Colon (tissue), 2 donors: ENCODE measurements around the gene PCCB.
"Not testable (repeated sequence)": the region's sequence is repeated elsewhere in the genome, so short reads cannot be mapped to it uniquely, and the experiment has no call there.

Experiments
- FAIRE-seq: peaks from 2 replicates; lab custom pipeline; 2012; peaks lifted over from hg19 to GRCh38; lab: Jason Lieb, UNC
- donor health status: control.
- donor health status: control.

PCCB gene

DNA sequence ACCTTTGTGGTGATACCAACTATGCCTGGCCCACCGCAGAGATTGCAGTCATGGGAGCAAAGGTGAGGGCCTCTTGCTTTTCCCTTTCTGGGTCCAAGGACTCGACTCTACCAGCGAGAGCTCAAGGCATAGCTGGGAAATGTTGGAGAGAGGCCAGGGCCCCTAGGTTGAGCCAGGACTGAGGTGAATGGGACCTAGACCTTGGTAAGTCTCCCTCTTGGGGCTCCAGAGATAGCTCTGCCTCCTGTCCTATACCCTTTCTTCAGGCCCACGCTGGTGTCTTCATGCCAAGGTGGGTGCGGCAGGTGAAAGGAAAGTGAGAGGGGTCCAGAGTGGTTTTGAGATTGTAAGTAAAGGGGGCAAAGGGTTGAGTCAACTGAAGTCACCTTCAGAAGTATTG, 77.5 kb downstream of the PCCB start:
- no peak for FAIRE-seq

DNA sequence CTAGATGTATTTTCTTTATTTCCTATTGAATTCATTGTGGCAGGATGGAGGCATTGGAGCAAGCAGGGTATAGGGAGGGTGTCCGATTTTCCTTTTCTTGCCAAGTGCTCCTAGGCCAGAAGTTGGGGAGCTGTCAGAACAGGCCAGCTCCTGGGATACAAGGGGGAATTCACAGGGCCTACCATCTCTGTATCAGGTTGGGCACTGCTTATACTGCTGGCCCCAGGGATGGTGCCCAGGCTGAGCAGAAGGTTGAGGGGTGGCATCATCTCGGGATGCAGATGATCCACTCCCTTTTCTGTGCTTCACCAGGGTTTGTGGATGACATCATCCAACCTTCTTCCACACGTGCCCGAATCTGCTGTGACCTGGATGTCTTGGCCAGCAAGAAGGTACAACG, 79.5 kb downstream of the PCCB start:
- no peak for FAIRE-seq

DNA sequence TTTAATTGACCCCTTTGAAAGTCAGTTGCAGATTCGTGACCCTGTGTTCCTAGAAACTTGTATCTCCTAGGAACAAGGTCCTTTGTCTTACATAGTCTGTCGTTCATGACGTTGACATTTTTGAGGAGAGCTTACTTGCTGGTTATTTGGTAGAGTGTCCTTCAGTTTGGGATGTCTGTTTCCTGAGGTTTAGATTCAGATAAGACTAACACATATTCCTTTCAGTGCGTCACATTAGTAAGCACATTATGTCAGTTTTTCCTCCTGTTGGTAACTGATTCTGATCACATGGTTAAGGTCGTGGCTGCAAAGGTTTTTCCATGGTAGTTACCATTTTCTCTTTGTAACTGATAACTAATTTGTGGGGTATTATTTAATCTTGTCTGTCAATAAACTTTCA, 80.8 kb downstream of the PCCB start:
- FAIRE-seq, result no peak

DNA sequence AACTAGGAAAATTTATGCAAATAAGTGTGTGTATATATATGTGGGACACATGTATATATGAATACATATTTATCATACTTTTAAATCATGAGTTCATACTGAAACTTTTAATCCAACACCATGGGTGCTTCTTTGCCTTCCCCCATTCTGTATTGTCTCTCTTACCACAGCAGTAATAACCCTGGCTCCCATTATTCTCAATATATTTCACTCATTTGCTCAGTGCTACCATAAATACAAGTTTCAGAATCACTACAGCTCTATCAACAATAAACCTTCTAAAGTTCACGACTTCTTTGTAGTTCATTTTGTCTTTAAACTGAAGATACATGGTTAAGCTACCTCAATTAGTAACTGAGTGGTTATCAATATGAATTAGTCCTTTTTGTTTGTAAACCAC, 82.2 kb downstream of the PCCB start:
- no peak for FAIRE-seq

DNA sequence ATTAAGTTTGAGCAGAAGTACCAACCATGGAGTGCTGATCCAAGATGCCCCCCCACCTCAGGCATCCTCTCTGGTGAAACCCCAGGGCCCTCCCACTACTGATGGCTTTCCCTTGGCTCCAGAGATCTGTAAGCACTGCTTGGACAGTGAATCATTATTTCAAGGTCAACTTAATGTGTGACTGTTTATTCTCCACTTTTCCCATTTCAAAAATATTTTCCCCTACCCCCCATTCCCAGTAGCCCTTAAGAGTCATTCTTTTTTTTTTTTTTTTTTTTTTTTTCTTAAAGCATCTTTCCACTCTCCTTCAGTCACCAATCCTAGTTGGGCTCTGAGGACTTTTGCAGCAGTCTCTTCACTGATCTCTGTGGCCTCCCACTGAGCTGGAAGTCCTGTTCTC, 82.6 kb downstream of the PCCB start:
- FAIRE-seq, result no peak

DNA sequence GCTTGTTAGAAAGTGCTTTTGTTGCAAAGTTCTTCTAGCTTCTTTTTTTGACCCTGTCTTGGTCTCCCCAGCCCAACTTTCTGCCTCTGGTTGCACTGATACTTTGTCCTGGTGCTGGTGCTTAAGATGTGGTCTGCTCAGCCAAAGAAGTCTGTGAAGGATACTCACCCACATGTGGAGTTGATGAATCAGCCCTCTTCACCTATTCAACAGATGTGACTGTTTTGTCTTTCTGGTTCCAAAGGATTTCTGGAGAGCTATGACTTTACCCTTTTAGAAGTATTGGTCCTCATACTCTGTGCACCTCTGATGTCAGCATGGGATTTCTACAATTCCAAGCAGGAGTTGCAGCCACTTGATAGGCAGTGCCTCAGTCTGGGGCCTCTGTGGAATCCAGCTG, 84.1 kb downstream of the PCCB start:
- FAIRE-seq, result no peak

DNA sequence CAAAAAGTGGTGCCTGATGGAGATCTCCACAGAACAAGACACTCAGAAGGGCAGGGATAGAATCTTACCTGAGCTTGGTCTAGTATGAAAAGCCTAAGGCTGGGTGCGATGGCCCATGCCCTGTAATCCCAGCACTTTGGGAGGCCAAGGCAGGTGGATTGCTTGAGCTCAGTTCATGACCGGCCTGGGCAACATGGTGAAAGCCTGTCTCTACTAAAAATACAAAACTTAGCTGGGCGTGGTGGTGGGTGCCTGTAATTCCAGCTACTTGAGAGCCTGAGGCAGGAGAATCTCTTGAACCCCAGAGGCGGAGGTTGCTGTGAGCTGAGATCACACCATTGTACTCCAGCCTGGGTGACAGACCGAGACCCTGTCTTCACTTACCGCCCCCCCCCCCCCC, 84.6 kb downstream of the PCCB start:
- not testable (repeated sequence) for FAIRE-seq

DNA sequence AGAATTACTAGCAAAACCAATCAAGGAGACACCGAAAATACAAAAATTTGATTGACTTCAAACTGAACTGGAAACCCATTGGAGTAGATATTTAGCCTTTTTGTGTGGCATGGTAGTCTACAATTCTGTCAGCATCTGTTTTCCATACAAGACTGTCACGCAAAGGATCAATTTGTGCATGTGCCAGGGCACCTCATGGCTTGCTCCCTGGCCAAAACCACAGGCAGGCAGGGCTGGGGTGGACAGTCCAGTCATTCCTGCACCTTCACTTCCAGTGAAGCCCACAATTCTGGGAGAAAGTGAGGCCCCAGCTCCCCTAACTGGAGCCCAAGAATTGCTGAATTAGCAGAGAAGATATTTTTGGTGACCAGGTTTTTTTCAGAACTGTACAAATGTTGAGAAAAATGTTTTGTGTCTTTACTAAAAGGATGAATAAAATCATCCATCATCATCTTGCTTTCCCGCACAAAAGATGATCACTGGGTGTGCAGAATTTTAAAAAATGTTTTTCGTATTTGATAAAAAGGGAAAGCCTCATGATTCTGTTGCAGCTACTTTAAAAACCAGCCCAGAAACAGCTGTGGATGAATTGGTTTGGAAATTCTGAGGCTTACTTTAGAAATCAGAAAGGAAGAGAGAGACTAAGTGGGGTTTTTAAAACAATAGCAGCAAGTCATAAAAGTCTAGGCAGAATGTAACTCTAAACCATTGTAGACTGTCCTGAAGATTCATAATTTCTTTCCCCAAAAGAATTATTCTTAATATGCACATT, 86.4 kb downstream of the PCCB start:
- FAIRE-seq, result no peak

DNA sequence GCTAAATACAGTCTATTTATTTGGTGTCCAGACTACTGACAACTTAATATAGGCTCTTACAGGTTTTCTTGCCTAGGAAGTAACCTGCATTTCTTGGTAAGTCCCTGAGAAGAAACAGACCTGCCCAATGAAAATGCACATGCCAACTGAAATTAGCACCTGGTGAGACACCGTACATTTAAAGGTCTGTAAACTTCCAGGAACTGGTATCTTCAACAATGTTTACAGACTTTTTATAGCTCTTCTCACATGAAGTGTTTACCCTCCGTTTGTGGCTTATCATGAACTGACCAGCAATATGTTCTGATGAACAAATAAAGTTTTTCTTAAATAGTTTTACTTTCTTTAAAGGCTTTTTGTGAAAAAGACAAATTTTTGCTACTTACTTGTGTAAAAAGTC, 93.3 kb downstream of the PCCB start:
- no peak for FAIRE-seq

DNA sequence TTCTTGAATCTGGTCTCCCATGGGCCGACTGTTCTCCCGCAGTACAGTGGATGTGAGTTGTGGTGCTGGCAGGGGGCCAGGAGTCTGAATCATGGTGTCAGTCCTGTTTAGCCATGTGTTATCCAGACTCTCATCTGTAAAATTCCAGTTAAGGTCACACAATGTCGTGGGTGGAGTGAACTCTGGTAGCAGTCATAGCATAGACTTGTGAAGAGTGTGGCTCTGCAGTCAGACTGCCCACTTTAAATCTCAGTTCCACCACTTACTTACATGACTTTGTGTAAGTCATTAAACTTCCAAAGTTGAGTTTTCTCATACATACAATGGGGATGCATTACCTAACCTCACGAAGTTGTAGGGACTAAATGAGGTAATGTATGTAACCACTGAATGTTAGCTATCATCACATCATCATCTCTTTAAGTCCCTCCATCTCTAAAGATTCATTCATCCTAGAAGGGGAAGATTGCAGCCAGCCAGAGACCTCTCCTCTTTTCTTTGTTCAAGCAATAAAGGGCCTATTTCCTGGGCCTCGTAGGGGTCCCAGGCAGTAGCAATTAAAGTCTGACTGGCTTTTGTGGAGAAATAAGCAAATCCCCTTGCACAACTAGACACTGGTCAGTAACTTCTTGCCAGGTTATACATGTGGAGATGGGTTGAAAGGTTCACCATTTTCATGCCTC, 93.9 kb downstream of the PCCB start:
- FAIRE-seq, result no peak

DNA sequence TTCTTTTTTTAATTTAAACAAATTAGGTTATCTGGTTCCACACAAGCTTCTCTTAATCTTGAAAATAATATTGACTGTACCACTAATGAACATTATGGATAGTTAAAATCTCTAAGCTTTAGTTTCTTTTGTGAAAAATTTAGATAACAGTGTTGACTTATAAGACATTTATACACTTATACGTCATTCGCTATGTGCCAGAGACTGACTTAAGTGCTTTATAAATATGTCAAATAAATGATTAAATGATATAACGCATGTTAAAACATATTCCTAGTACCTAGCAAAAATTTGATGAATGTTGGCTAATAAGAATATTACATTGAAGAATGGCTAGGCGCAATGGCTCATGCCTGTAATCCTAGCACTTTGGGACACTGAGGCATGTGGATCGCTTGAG, 96.3 kb downstream of the PCCB start:
- FAIRE-seq, result no peak

DNA sequence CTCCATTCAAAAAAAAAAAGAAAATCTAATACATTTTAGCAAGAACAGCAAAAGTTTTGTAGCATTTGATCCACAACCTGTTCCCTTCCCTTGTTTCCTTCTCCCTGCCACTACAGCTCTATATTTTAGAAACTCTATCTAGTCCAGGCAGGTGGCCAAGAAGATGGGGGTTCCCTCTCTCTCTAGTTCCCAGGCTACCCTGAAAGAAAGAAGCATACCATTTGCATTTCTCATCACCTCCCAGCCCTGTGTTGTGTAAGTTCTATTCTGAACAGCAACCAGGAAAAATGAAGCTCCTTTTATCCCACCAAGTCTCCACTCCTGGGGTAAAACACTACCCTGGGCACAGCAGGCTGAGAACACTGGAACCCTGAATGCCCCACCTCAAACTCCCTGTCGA, 100.0 kb downstream of the PCCB start:
- no peak for FAIRE-seq

DNA sequence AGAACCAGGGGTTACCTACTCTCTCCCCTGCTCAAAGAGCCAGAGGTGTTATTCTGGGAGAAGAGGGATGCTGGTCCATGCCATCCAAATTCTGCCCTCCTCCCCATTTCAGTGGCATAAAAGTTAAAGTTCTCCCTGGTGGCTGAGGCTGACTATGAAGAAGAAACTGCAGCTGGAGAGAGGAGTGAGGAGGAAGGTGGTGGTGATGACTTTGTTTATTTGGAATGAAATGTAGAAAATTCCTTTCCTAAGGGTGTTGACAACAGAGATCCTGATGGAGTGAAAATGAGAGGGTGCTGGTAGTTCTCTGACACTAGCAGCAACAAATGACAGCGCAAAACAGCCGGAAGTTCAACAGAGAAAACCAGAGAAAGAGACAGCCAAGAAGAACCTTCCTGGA, 100.4 kb downstream of the PCCB start:
- FAIRE-seq, result no peak

DNA sequence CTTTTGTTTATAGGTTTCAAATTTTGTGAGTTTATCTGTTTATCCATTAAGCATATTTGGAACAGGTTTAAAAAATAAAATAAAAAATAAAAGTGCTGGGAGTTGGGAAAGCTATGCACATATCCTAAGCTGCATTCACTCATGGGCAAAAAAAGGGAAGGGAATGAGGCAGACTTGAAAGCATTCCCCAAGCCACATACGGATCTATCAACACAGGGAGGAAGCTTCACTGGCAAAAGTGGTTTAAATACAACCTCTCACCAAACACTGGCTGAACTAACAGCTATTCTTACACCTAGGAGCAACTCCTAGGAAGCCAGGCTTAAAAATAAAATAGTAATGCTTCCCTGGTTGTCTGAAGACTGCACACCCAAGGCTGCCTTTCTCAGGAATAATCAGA, 101.2 kb downstream of the PCCB start:
- no peak for FAIRE-seq

DNA sequence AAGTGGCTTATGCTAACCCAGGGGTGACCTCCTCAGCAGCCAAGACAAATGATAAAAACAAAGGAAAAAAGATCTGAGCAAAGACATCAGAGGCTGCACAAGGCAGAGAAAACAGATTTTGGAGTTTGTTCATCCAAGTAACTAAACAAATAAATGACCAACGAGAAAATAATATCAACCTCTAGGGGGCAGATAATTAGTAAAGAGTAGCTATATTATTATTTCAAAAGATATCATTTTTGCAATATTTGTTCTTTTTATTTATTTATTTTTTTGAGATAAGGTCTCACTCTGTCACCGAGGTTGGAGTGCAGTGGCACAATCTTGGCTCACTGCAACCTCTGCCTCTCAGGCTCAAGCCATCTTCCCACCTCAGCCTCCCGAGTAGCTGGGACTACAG, 101.8 kb downstream of the PCCB start:
- no peak for FAIRE-seq

DNA sequence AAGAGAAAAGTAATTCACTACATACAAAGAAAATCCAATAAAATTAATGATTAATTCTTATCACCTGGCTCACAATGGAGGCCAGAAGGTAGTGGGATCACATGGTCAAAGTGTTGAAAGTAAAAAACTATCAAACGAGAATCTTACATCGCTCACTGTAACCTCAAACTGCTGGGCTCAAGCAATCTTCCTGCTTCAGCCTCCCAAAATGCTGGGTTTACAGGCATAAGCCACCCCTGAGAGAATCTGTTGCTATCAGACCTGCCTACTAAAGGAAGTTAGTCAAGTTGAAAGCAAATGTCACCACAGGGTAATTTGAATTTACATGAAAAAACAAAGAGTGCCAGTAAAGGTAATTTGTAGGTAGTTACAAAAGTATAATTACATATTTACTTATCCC, 103.3 kb downstream of the PCCB start:
- FAIRE-seq, result no peak

DNA sequence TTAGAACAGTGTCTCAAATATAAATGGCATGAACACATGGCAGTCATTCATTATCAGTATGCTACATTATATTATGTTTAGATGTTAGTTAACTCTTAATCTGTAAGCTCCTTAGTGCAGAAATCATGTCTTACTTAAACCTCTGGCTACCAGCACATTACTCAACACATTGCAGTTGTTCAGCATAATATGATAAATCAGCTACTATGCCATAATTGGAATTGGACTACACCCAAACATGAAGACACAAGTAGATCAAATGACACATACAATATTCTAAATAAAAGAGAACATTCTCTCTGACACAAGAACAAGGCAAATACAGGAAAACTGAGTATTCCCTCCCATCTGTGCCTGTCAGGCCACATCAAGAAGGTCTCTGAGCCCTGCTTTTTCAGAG, 116.1 kb downstream of the PCCB start:
- FAIRE-seq, result no peak

DNA sequence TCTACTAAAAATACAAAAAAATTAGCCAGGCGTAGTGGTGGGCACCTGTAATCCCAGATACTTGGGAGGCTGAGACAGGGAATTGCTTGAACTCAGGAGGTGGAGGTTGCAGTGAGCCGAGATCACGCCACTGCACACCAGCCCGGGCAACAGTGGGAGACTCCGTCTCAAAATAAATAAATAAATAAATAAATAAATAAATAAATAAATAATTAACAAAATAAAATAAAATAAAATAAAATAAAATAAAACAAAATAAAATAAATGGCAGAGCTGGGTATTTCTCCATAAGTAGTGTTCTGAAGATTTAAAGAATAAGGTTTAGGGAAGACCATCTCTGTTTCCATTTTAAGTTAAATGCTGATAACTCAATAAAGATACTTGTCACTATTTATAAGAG, 125.7 kb downstream of the PCCB start:
- not testable (repeated sequence) for FAIRE-seq

DNA sequence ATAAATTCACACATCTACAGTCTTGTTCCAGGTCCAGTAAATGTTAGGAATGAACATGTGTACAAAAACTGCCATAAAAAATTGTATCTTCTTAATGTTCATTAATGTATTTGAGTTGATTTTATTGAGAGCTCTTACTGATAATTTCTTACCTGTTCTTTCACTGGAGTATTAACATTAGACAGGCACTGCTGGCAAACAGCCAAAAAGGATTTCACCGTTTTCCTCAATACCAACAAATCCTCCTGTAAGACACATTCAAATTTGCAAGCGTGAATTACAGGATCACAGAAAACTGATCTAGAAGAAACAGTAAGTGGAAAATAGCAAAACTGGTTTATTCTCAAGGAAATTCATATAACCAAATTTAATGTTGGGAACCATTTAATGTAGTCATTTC, 127.4 kb downstream of the PCCB start:
- no peak for FAIRE-seq

DNA sequence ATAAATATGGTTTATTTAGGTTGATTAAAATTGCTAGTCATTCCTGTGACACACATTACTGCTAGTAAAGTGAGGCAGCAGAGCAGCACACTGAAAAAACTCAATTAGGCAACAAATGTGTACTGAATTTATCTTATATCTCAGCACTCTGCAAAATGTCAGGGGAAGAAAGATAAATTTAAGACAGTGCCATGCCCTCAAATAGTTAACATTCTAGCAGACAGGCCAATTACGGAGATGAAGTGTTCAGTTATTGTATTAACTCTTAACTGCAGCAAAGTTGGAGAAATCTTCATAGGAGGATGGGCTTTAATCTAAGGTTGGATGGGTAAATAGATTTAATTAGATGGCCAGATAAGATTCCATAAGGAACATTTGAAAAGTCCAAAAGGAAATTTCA, 127.9 kb downstream of the PCCB start:
- FAIRE-seq, result no peak
